ENCODE results near the gene MMP2. TPM values are rescaled to one million over a fixed set of nuclear protein-coding genes. Genes with fewer than 3 reads are reported as not detected.

Gene MMP2
- total and polyA plus RNA-seq, 10 of the 15 experiments (the other 5 are each of a cell fraction or from before 2014, with no cell fraction given), result 0.37 to 0.80 (median 0.59) TPM; not detected in 7

DNA sequence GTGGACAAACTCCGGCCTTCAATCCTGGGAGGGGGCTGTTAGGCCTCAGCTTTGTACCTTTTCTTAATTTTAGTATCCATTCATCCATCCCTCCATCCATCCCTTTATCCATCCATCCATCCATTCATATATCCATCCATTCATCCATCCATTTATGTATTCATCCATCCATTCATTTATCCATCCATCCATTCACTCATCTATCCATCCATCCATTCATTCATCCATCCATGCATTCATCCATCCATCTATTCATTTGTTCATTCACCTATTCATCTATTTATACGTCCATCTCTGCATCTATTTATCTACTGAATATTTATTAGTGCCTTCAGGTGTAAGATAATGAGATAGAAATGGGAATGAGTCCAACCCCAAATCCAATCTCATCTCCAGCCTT lies 26.0 kb upstream of the MMP2 start:
- Histone ChIP-seq H3K4me3 (no peak overlapping the region), H3K79me2 (ENCODE audit: control insufficient read depth, insufficient read depth, low read length) (no peaks in the 10 kb centered on the region), H3K9me3 (replicated peaks; ENCODE audit: control insufficient read depth, insufficient read depth, low read length) (no peaks in the 10 kb centered on the region), H4K20me1 (ENCODE audit: control insufficient read depth, insufficient read depth) (no peaks in the 10 kb centered on the region), H2AFZ (ENCODE audit: control insufficient read depth, low read depth, low read length) (no peak overlapping the region), H3K27me3 (replicated peaks in 1 of 2; ENCODE audit: control insufficient read depth in 2 of 2, insufficient read depth in 2 of 2, low read length in 1 of 2) (no peaks in the 10 kb centered on the region), H3K9ac (ENCODE audit: control insufficient read depth, insufficient read depth, low read length) (no peak overlapping the region), H3K36me3 (ENCODE audit: control insufficient read depth in 2 of 2, insufficient read depth in 2 of 2, low read length in 1 of 2) (no peaks in the 10 kb centered on the region), H3K4me1 (ENCODE audit: control insufficient read depth, insufficient read depth, low read length) (no peaks in the 10 kb centered on the region), H3K4me2 (ENCODE audit: control insufficient read depth, insufficient read depth) (no peak overlapping the region), H3K27ac (ENCODE audit: control insufficient read depth, insufficient read depth) (no peak overlapping the region)
- TF ChIP-seq MEF2B (IDR thresholded peaks at IDR 0.05; ENCODE audit: partially characterized antibody, poor library complexity, severe bottlenecking) (no peak), PML (IDR thresholded peaks at IDR 0.05; ENCODE audit: low read length) (no peak), CHD4 (IDR thresholded peaks at IDR 0.05) (no peak), NRF1 (conservative IDR thresholded peaks at IDR 0.05; ENCODE audit: low read depth, low read length) (no peak), RUNX3 (IDR thresholded peaks at IDR 0.05; ENCODE audit: low read length) (no peak), SMAD5 (IDR thresholded peaks at IDR 0.05; ENCODE audit: low read depth) (no peak), WRNIP1 (IDR thresholded peaks at IDR 0.05; ENCODE audit: borderline replicate concordance, low read depth, low read length) (no peak), POLR2A (IDR thresholded peaks at IDR 0.05; ENCODE audit: low read depth, low read length) (no peak), BHLHE40 (IDR thresholded peaks at IDR 0.05; ENCODE audit: borderline replicate concordance in 1 of 2, low read depth in 2 of 2, low read length in 1 of 2) (no peak), NFYA (IDR thresholded peaks at IDR 0.05; ENCODE audit: borderline replicate concordance, low read depth, low read length) (no peak), SIN3A (IDR thresholded peaks at IDR 0.05; ENCODE audit: low read depth, low read length) (no peak), NBN (IDR thresholded peaks at IDR 0.05) (no peak), ZNF217 (IDR thresholded peaks at IDR 0.05) (no peak), MYC (IDR thresholded peaks at IDR 0.05; ENCODE audit: insufficient read depth, insufficient read length, insufficient replicate concordance, low read length, severe bottlenecking) (no peak), ZBED1 (IDR thresholded peaks at IDR 0.05; ENCODE audit: borderline replicate concordance) (no peak)
- TF ChIP-seq, protein P1, sequence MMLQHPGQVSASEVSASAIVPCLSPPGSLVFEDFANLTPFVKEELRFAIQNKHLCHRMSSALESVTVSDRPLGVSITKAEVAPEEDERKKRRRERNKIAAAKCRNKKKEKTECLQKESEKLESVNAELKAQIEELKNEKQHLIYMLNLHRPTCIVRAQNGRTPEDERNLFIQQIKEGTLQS (IDR thresholded peaks at IDR 0.05; ENCODE audit: borderline replicate concordance, extremely low read depth, low read depth, low read length), result no peak
- TF ChIP-seq, protein P2, sequence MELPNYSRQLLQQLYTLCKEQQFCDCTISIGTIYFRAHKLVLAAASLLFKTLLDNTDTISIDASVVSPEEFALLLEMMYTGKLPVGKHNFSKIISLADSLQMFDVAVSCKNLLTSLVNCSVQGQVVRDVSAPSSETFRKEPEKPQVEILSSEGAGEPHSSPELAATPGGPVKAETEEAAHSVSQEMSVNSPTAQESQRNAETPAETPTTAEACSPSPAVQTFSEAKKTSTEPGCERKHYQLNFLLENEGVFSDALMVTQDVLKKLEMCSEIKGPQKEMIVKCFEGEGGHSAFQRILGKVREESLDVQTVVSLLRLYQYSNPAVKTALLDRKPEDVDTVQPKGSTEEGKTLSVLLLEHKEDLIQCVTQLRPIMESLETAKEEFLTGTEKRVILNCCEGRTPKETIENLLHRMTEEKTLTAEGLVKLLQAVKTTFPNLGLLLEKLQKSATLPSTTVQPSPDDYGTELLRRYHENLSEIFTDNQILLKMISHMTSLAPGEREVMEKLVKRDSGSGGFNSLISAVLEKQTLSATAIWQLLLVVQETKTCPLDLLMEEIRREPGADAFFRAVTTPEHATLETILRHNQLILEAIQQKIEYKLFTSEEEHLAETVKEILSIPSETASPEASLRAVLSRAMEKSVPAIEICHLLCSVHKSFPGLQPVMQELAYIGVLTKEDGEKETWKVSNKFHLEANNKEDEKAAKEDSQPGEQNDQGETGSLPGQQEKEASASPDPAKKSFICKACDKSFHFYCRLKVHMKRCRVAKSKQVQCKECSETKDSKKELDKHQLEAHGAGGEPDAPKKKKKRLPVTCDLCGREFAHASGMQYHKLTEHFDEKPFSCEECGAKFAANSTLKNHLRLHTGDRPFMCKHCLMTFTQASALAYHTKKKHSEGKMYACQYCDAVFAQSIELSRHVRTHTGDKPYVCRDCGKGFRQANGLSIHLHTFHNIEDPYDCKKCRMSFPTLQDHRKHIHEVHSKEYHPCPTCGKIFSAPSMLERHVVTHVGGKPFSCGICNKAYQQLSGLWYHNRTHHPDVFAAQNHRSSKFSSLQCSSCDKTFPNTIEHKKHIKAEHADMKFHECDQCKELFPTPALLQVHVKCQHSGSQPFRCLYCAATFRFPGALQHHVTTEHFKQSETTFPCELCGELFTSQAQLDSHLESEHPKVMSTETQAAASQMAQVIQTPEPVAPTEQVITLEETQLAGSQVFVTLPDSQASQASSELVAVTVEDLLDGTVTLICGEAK (IDR thresholded peaks at IDR 0.05; ENCODE audit: borderline replicate concordance), result no peak
- TF ChIP-seq, protein P3, sequence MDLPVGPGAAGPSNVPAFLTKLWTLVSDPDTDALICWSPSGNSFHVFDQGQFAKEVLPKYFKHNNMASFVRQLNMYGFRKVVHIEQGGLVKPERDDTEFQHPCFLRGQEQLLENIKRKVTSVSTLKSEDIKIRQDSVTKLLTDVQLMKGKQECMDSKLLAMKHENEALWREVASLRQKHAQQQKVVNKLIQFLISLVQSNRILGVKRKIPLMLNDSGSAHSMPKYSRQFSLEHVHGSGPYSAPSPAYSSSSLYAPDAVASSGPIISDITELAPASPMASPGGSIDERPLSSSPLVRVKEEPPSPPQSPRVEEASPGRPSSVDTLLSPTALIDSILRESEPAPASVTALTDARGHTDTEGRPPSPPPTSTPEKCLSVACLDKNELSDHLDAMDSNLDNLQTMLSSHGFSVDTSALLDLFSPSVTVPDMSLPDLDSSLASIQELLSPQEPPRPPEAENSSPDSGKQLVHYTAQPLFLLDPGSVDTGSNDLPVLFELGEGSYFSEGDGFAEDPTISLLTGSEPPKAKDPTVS (IDR thresholded peaks at IDR 0.05; ENCODE audit: low read depth, low read length), result no peak
- POLR2A ChIA-PET, result no interaction called here
- no peak for DNase-seq (ENCODE audit: low read depth, low spot score)
- FAIRE-seq, result no peak
- CTCF ChIA-PET, result interaction anchor here (3.5 kb wide), 1 partner anchor 12 kb away, joined by 20 read pairs; no protein-coding TSS in a partner anchor
- SMC1A ChIA-PET (ENCODE audit: uncharacterized antibody, unreplicated experiment), result no interaction called here
- intact Hi-C loops (cut with micrococcal nuclease; ENCODE audit: unreplicated experiment), result no loop called here
- 18% methylated on average over 2 of the region's 2 CpGs for WGBS (ENCODE audit: insufficient coverage, insufficient replicate concordance, low lambda C conversion rate, missing lambda C conversion rate)
- in situ Hi-C loops (cut with MboI), result no loop called here
- no TSS peak for BruUV-seq (replicated peaks)
- no peak for ATAC-seq
- RAD21 ChIA-PET (ENCODE audit: unreplicated experiment), result no interaction called here

All from GM12878 (cell line).